ENCODE results near the gene CNKSR3.

DNA sequence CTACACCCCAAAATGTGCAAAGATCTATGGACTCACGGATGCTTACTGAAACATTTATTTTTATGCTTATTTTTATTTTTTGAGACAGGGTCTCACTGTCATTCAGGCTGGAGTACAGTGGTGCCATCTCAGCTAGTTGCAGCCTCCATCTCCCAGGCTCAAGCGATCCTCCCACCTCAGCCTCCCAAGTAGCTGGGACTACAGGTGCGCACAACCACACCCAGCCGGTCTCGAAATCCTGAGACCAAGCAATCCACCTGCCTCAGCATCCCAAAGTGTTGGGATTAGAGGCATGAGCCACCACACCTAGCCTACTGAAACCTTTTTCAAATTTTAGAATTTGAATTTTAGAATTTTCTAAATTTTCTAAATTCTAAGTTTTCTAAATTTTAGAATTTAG is 103.0 kb downstream of the CNKSR3 start:
- TF ChIP-seq, protein P1, sequence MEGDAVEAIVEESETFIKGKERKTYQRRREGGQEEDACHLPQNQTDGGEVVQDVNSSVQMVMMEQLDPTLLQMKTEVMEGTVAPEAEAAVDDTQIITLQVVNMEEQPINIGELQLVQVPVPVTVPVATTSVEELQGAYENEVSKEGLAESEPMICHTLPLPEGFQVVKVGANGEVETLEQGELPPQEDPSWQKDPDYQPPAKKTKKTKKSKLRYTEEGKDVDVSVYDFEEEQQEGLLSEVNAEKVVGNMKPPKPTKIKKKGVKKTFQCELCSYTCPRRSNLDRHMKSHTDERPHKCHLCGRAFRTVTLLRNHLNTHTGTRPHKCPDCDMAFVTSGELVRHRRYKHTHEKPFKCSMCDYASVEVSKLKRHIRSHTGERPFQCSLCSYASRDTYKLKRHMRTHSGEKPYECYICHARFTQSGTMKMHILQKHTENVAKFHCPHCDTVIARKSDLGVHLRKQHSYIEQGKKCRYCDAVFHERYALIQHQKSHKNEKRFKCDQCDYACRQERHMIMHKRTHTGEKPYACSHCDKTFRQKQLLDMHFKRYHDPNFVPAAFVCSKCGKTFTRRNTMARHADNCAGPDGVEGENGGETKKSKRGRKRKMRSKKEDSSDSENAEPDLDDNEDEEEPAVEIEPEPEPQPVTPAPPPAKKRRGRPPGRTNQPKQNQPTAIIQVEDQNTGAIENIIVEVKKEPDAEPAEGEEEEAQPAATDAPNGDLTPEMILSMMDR (IDR thresholded peaks at IDR 0.05) = no peak
- TF ChIP-seq POLR2A (IDR thresholded peaks at IDR 0.05; ENCODE audit: low read depth) (no peak), POLR2AphosphoS5 (IDR thresholded peaks at IDR 0.05) (no peak), EP300 (IDR thresholded peaks at IDR 0.05) (no peak)
